GM12872 (cell line): ENCODE results near the gene CCL7.

ENCODE experiments used
- CTCF ChIP-seq: IDR thresholded peaks from 3 replicates; pipeline ENCODE4 v1.5.1; 2011; ENCODE audit warnings: low read depth, mild to moderate bottlenecking, low read length, moderate library complexity; ENCODE audit not compliant: insufficient read depth

Gene CCL7

GRCh38 chr17:34249478-34249877 is 20.5 kb upstream of the CCL7 start:
- TF ChIP-seq CTCF, result no peak

GRCh38 chr17:34251186-34251585 is 18.8 kb upstream of the CCL7 start:
- TF ChIP-seq CTCF, result no peak

GRCh38 chr17:34252095-34252443 is 18.0 kb upstream of the CCL7 start:
- TF ChIP-seq CTCF, result no peak

GRCh38 chr17:34252444-34253138 is 17.4 kb upstream of the CCL7 start:
- TF ChIP-seq CTCF, result no peak

- TF ChIP-seq CTCF, result no peak
These were observed 16.9 kb upstream of the CCL7 start for GRCh38 chr17:34253139-34253525.

- no peak for TF ChIP-seq CTCF
These were observed 15.9 kb upstream of the CCL7 start for GRCh38 chr17:34254146-34254545.

GRCh38 chr17:34254651-34255380 is 15.2 kb upstream of the CCL7 start, which contains the start of gene CCL2:
TSS of gene CCL2 (plus strand) at chr17:34255285. CDS start at chr17:34255350, 65 bp downstream.
- no peak for TF ChIP-seq CTCF
